ENCODE data around the gene GATM.

GATM gene

GRCh38 chr15:45378149-45378912 lies at the start of gene GATM:
TSS of gene GATM (minus strand) at chr15:45378544. CDS start at chr15:45378453, 91 bp downstream.
- no peak for DNase-seq

GRCh38 chr15:45427085-45427484 lies 48.7 kb upstream of the GATM start:
- no peak for DNase-seq

GRCh38 chr15:45425135-45425534 lies 46.8 kb upstream of the GATM start:
- no peak for DNase-seq

- DNase-seq: no peak
Observed at GRCh38 chr15:45424429-45424828, 46.1 kb upstream of the GATM start.

- DNase-seq: no peak
Observed at GRCh38 chr15:45417303-45417950, 39.1 kb upstream of the GATM start.

- no peak for DNase-seq
Observed at GRCh38 chr15:45414215-45414885, 36.0 kb upstream of the GATM start.

GRCh38 chr15:45409596-45409995 lies 31.3 kb upstream of the GATM start:
- no peak for DNase-seq

- no peak for DNase-seq
Observed at GRCh38 chr15:45407786-45408185, 29.4 kb upstream of the GATM start.

- no peak for DNase-seq
Observed at GRCh38 chr15:45402955-45403877, 24.9 kb upstream of the GATM start.

- peak; percentile 96 for DNase-seq
Observed at GRCh38 chr15:45402162-45402954, 24.0 kb upstream of the GATM start.

GRCh38 chr15:45401665-45402161 lies 23.4 kb upstream of the GATM start:
- DNase-seq: no peak

GRCh38 chr15:45399381-45400212 lies 21.3 kb upstream of the GATM start:
- DNase-seq: peak; percentile 41

GRCh38 chr15:45397116-45397665 lies 18.8 kb upstream of the GATM start:
- no peak for DNase-seq

- DNase-seq: no peak
Observed at GRCh38 chr15:45395943-45396342, 17.6 kb upstream of the GATM start.

- no peak for DNase-seq
Observed at GRCh38 chr15:45394681-45395080, 16.3 kb upstream of the GATM start.

GRCh38 chr15:45393851-45394250 lies 15.5 kb upstream of the GATM start:
- DNase-seq: no peak

- DNase-seq: no peak
Observed at GRCh38 chr15:45392584-45392855, 14.2 kb upstream of the GATM start.

GRCh38 chr15:45391746-45392583 lies 13.6 kb upstream of the GATM start:
- no peak for DNase-seq

- DNase-seq: no peak
Observed at GRCh38 chr15:45389351-45389750, 11.0 kb upstream of the GATM start.

Measured in NCI-H2081 treated with DMSO at 0.1 percent for 48 hours (cell line).